SK-N-MC (cell line): ENCODE measurements around the gene ROS1.

ENCODE experiments used
- EZH2 ChIP-seq: fragments of 200-600 bp; sonication (generic); IDR thresholded peaks from one replicate; pipeline ENCODE4 v1.6.1; 2017; ENCODE audit warnings: antibody characterized with exemption
- FOXP2 ChIP-seq: optimal IDR thresholded peaks from 2 replicates; pipeline ENCODE3; 2011; ENCODE audit warnings: mild to moderate bottlenecking, moderate library complexity; ENCODE audit not compliant: insufficient read depth; ENCODE audit errors: extremely low read length, control extremely low read depth
- POLR2AphosphoS5 ChIP-seq: IDR thresholded peaks from 2 replicates; pipeline ENCODE4 v1.6.1; 2012; ENCODE audit warnings: mild to moderate bottlenecking, low read depth, low read length, borderline replicate concordance

DNA sequence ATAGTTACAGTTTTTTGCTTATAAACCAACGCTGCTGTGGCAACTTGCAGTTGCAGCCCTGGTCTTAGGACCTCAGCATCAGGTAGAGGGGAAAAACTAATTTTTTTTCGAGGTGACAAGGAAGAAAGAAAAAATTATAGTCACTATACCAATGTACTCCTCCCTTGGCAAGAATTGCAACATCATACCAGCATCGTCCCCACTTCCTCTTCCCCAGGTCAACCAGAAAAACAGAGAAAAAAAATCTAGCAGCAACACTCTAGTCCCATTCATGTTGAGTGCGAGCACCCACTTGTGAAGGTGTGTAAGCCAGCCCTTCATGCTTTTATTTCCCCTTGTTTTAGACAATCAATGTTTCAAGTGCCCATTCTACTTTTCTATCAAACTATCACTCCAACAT lies 43.6 kb upstream of the ROS1 start:
- TF ChIP-seq POLR2AphosphoS5 = no peak
- TF ChIP-seq EZH2 = no peak
- TF ChIP-seq FOXP2 = no peak
